ENCODE data around the gene MAP3K6.

MAP3K6 gene

DNA sequence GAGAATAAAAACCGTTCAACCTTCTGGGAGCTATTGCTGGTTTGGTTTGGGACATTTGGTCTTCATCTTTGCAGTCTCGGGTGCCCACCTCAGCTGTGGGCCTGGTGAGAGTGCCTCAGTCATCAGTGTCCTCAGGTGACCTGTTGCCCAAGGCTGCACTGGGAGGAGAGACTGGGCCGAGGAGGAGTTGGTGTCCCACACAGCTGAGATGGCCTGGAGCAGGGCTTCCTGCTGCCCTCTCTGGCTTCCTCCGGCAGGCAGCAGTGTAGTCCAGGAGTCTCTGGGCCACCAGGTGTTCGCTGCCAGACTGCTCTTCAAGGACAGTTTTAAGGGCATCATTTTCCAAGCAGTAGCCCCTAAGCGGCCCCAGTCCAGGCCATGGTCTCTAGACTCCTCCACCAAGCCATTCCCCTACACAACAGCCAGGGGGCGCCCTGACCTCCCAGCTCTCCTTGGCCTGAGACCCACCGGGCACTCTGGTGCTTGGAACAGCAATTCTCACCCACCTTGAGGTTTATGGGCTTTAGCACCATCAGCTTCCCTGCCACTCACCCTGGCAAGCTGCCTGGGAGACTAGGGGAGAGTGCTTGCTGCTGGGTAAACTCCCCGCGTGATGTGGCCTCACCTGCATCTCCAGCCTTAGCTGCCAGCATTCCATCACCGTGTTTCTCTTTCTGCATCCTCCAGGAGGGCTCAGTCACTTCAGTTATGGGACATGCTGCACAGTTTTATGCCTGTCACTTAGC, 34.1 kb downstream of the MAP3K6 start:
- DNase-seq, result peak; percentile 54

DNA sequence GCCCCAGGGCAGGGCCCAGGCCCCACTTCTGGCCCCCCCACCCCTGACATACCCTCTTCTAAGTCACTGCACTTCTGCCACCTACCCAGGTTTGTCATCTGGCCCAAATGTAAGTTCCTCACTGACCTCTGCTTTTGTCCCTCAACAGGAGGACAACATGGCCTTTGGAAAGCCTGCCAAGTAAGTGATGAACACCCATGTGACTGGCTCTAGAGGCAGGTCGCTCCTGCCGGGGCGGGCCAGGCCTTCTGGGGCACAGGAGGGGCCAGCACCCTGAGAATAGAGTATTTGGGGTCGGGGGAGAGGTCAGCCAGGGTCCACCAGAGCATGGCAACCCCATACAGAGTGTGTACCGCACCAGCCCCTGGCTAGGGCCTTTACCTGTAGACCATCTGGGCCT, 34.8 kb downstream of the MAP3K6 start:
- DNase-seq, result no peak

DNA sequence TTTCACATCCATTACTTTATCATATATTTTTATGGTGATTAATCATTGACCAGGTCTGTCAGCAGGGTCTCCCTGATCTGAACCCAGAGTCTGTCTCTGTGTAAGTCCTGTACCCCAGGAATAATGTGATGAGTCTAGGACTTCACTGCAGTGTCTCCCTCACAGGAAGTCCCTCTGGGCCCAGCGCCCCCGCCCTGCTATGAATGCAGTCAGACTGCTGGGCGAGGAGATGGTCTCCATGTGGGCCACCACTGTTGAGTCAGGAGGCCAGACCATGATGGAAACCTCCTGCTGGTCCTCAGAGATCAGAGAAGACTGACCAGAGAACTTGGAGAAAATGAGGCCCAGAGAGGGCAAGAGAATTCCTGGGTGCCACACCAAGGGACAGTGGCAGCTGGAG, 35.3 kb downstream of the MAP3K6 start:
- DNase-seq, result no peak

DNA sequence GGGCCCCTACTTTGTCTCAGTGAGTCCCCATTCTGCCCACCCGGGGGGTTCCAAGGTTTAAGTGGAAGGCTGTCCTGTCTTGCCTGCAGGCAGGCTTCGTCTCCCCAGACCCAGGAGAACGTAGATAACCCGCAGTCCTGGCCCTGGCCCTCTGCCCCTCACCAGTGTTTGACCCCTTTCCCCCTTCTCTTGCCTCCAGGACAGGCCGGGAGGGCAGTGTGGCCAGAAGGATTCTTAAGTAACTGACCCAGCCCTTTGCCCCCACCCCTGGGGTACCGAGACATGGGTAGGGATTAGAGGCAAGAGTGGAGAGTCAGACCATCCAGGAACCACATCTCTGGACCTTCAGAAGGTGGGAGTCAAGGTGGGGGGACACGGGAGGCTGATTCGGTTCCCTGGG, 36.0 kb downstream of the MAP3K6 start:
- DNase-seq, result no peak

DNA sequence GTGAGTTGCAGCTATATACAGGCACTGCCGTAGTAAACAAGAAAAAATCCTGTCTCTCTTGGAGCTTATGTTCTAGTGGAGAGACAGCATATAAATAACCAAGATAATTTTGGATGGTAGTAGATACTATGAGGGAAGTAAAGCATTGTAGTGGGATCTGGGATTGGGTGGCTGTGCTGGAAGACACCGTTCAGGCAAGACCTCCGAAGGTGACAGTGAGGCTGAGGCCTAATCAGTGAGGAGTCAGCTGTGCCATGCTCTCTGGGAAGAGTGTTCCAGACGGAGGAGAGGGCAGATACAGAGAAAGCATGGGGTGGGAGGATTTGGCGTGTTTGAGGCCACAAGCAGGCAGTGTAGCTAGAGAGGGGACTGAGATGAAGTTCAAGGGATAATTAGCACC, 38.8 kb downstream of the MAP3K6 start:
- DNase-seq, result no peak

DNA sequence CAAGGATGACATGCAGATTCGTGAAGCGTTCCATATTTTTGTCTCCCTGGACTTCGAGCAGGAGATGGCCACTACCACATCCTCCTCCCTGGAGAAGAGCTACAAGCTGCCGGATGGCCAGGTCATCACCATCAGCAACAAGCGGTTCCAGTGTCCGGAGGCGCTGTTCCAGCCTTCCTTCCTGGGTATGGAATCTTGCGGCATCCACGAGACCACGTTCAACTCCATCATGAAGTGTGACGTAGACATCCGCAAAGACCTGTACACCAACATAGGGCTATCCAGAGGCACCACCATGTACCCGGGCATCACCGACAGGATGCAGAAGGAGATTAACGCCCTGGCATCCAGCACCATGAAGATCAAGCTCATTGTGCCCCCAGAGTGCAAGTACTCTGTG, 41.5 kb downstream of the MAP3K6 start:
- no peak for DNase-seq

DNA sequence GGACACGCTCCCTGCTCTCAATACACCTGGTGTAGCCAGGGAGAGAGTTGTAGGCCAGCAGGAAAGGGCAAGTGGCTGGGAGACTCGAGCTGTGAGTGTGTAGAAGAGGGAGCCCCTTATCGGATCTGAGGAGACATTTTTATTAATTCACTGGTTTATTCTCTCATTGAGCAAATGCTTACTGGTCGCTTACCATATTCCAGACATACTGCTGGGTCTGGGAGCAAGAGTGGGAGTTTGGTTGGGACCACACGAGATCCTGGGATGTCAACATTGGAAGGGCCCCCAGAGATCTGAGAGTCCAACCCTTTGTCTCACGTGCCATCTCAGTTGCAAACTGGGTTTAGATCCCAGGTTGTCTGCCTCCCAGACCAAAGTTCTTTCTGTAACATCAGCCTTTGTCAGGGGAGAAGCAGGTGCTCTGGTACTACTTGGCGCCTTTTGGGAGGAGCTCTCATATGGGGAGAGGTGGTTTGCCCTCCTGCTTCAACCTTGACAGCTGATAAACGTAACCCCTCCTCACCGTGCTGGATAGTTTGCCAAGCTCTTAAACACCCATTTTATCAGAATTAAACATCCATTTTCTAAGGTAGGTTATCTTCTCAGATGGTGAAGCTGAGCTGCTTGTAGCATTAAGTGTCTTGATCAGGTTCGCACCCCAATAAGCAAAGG, 44.1 kb downstream of the MAP3K6 start:
- DNase-seq, result no peak

DNA sequence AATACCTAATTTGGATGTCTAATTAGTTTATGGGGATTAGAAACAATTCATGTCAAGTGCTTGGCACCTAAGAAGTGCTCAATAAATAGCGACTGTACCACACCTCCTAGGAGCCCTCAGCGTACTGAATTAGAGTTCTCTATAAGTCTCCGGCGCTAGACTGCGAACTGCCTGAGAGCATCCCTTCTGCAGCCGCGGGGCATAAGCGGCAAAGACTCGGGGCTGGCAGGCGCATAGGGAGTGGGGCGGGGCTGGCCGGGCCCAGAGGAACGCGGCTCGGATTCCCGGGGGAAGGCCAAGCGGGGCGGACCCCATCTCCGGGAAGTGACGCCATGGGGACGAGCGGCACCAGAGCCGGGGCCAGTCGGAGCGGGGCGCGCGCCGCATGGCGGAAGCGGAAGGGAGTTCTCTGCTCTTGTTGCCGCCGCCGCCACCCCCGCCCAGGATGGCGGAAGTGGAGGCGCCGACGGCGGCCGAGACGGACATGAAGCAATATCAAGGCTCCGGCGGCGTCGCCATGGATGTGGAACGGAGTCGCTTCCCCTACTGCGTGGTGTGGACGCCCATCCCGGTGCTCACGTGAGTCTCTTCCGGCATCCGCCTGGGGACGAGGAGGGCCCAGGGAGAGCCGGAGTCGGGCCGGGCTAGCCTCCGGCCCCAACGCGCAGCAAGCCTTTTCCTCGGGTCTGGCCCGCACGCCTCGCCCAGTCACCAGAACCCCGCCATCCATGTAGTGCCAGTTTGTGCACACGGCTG, 44.8 kb downstream of the MAP3K6 start, which contains the start of gene TMEM222:
TSS of gene TMEM222 (plus strand) at position 351 of the 756 bp plus-strand sequence. CDS start at position 386, 35 bp downstream.
- DNase-seq, result peak; percentile 97

DNA sequence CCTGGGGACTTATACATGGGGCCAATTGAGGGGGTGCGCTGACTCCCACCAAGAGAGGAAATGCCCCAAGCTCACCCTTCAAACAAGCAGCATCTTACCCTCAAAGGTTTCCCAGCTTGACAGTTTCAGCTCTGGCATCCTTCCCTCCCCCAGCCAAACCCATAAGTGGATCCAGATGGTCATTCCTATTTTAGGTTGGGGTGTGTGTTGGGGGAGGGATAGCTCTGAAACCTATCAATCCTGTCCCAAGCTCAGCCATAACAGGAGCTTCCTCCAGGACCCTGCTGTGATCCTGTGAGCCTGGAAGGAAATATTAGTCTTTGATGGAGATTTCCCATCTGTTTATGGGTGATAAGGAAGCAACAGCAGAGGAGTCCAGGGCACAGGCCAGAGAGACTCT, 48.2 kb downstream of the MAP3K6 start:
- DNase-seq, result no peak

DNA sequence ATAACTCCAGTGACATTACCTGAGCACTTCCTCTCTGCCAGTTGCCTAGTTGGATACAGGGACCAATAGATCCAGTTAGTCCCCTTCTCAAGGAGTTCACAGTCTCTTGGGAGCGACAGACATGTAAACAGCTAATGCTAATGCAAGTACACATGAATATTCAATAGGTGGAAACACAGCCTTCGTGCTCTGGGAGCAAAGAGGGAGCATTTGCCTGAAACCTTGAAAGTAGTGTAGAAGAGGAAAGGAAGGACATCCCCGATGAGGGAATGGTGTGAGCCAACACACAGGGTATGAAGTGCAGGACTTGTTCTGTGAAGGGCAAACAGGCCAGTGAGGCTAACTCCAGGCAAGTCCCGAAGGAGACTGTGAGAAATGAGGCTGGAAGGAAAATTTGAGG, 48.6 kb downstream of the MAP3K6 start:
- DNase-seq, result no peak

DNA sequence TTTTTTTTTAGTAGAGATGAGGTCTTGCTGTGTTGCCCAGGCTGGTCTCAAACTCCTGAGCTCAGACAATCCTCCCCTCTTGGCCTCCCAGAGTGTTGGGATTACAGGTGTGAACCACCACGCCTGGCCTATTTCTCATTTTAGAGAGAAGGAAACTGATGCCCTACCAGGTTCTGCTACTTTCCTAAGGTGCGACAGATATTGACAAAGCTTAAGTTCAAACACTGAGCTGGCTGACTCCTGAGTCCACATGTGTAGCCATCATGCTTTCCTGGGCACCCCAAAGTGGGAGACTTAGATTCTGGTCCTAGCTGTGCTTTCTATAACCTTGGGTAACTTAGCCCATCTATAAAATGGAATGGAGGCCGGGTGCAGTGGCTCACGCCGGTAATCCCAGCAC, 49.9 kb downstream of the MAP3K6 start:
- DNase-seq, result no peak

DNA sequence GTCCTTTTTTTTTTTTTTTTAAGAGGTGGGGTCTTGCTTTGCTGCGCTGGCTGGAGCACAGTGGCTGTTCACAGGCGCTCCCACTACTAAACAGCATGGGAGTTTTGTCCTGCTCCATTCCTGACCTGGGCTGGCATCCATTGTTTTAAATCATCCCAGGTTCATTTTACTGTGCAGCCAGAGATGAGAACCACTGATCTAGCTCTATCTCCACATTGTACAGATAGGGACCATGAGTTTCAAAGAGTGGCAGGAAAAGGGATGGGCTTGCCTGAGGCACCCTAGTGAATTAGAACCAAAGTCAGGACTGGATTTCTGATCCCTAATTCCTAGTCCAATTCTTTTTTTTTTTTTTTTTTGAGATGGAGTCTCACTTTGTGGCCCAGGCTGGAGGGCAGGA, 52.0 kb downstream of the MAP3K6 start:
- DNase-seq, result no peak

DNA sequence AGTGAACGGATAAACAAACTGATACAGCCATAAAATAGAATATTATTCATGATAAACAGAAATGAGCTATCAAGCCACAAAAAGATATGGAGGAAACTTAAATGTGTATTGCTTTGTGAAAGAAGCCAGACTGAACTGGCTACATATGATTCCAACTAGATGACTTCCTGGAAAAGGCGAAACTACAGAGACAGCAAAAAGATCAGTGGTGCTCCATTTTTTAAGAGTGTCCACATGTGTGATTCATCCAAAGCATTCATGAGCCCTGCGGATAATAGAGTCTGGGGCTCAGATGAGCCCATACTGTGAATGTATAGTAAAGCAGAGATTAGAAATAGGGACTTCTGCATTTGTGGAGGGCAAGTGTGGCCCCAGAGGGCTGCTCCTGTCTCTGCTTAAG, 52.6 kb downstream of the MAP3K6 start:
- no peak for DNase-seq

DNA sequence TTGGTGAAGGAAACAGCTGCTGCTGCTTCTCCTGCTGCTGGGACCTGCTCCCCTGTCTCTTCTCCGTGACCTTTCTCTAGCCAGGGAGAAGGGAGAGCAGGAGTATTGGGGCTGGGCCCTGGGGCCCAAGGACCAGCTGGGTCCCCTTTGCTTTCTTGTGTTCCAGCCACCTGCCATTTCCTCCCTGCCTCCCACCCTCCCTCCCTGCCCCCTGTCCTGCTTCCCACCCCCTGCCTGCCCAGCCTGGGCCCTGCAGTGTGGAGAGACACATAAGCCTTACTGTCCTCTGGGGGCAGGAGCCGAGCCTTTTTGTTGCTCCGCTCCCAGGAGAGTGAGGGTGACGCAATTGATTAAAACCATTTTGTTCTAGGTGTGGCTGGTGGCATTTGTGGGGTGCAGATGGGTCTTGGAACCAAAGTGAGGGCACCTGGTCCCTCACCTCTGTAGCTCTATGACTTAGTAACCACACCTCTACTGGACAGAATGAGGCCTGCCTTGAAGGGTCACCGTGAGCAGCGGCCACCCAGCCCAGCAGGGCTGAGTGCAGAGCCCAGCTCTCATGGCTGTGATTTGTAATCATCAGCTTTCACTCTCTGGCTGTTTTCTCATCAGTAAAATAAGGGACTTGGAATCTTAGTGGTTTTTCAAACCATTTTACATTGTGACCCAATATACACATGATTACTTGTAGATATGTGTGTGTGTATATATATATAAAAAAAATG, 58.7 kb downstream of the MAP3K6 start:
- DNase-seq, result no peak

DNA sequence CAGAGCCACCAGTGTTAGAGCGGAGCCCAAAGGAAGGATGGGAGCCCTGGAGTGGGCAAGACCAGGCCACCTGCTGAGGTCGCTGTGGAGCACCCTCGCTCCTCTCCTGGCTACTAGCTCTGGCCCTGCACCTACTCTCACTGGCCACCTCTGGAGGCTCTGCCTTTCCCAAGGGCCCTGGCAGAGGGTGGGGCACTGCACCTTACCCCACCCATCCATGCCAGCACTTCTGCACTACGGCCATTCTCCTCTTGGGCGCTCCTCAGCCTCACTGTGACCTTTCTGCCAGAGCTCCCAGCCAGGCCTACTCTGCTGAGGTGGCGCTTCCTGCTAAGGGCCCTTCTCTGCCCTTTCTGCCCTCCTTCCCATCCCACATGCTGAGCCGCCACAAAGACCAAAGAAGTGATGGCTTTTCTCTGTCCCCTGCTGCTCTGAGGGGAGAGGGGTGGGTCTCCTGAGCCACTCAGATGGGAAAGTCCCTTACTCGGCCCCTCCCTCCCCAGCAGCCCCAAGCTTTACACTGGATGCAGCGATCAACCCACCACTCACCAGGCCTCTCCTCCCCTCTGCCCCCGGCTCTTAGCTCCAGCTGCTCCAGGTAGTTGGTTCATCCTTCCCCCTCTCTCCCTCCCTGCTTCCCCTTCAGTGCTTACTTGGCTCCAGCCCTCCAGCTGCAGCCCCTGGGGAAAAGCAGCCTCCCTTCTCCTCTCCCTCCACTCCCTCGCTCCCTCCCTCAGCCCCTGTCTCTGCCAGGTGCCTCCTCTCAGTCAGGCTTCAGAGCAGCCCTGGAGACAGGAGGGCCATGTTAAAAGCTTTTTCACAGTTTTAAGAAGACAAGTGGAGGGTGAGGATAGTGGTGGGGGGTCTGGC, 59.6 kb downstream of the MAP3K6 start:
- DNase-seq, result no peak

DNA sequence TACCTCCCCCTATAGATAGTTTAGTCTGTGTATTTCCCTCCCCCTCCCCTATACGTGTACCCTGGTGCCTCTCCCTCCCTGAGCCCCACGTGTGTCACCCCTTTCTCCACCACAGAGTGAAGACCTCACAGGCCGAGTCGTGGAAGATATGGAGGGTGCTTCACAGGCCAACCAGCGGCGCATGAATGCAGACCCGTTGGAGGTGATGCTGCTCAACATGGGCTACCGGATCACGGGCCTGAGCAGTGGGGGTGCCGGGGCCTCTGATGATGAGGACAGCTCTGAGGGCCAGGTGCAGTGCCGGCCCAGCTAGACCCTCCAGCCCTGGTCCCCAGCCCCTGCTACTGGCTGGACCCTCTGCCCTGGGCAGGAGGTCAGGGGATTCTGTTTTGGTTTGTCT, 60.7 kb downstream of the MAP3K6 start:
- no peak for DNase-seq
